ENCODE measurements around the gene ZBTB42. TPM values are rescaled to one million over a fixed set of nuclear protein-coding genes. Genes with fewer than 3 reads are reported as not detected.

The ZBTB42 gene
- total and polyA plus RNA-seq, 2 of the 13 experiments (the other 11 are each of a cell fraction or from before 2014, with no cell fraction given) = 2.8 to 4.2 TPM

- TF ChIP-seq THAP9 (CRISPR knock-in tag; IDR thresholded peaks at IDR 0.05; ENCODE audit: borderline replicate concordance) (peak; percentile 44; the same call in 1 of the 2 replicates), EP300 (IDR thresholded peaks at IDR 0.05; ENCODE audit: low read depth in 2 of 2, low read length in 2 of 2) (peak in 1 of 2 experiments; percentile 85; a peak in 1 of 4 replicates), EP300 (CRISPR knock-in tag; IDR thresholded peaks at IDR 0.05; ENCODE audit: borderline replicate concordance) (no peak), DRAP1 (CRISPR knock-in tag; IDR thresholded peaks at IDR 0.05) (peak; percentile 34; the same call in 1 of the 2 replicates), ETV5 (CRISPR knock-in tag; IDR thresholded peaks at IDR 0.05; ENCODE audit: borderline replicate concordance) (peak; percentile 71), ZNF292 (CRISPR knock-in tag; IDR thresholded peaks at IDR 0.05; ENCODE audit: borderline replicate concordance, low read depth) (peak; percentile 70; the same call in 1 of the 2 replicates), ISL2 (CRISPR knock-in tag; IDR thresholded peaks at IDR 0.05) (no peak), NCOR1 (IDR thresholded peaks at IDR 0.05; ENCODE audit: borderline replicate concordance, low read length) (no peak), MAF1 (CRISPR knock-in tag; IDR thresholded peaks at IDR 0.05; ENCODE audit: borderline replicate concordance) (no peak), ZNF333 (CRISPR knock-in tag; IDR thresholded peaks at IDR 0.05; ENCODE audit: borderline replicate concordance) (peak; percentile 28; the same call in 1 of the 2 replicates), RAD21 (CRISPR knock-in tag; IDR thresholded peaks at IDR 0.05) (peak; percentile 88), HOXA5 (CRISPR knock-in tag; IDR thresholded peaks at IDR 0.05) (no peak), ZNF138 (CRISPR knock-in tag; IDR thresholded peaks at IDR 0.05; ENCODE audit: low read depth) (peak; percentile 47; the same call in 1 of the 2 replicates), MAFG (CRISPR knock-in tag; IDR thresholded peaks at IDR 0.05) (no peak), NONO (IDR thresholded peaks at IDR 0.05) (no peak), NONO (CRISPR knock-in tag; conservative IDR thresholded peaks at IDR 0.05) (peak; percentile 79), HMGXB4 (CRISPR knock-in tag; IDR thresholded peaks at IDR 0.05; ENCODE audit: borderline replicate concordance in 1 of 2, low read depth in 1 of 2) (peak; percentile 81 to 89), ZNF737 (CRISPR knock-in tag; IDR thresholded peaks at IDR 0.05; ENCODE audit: borderline replicate concordance) (no peak), ARID2 (CRISPR knock-in tag; IDR thresholded peaks at IDR 0.05; ENCODE audit: borderline replicate concordance) (peak; percentile 65; the same call in 1 of the 2 replicates), ZNF788 (CRISPR knock-in tag; IDR thresholded peaks at IDR 0.05; ENCODE audit: borderline replicate concordance) (peak; percentile 79; the same call in 1 of the 2 replicates), CHD4 (IDR thresholded peaks at IDR 0.05; ENCODE audit: borderline replicate concordance, low read length) (no peak), BATF2 (CRISPR knock-in tag; IDR thresholded peaks at IDR 0.05) (0 out of 2 replicates have a peak, but pooled peaks have one; percentile 10), ZNF354B (CRISPR knock-in tag; IDR thresholded peaks at IDR 0.05) (no peak), ZSCAN12 (CRISPR knock-in tag; IDR thresholded peaks at IDR 0.05) (no peak), STAG1 (CRISPR knock-in tag; IDR thresholded peaks at IDR 0.05) (peak; percentile 78)
These were observed 19.8 kb downstream of the ZBTB42 start (continued) for GRCh38 chr14:104820669-104821228.

Data from HepG2 (cell line).